Naive thymus-derived CD4-positive, alpha-beta T cell (primary cell): Measurements from ENCODE around the gene FNIP1. TPM values are rescaled to one million over a fixed set of nuclear protein-coding genes. Genes with fewer than 3 reads are reported as not detected.
A peak's percentile ranks its signal among the peaks of the same experiment; 100 is the strongest.

Experiments used
- ATAC-seq: fragments of 150-1000 bp; cut with Tn5 transposase; 2 replicates; pipeline ENCODE4 v1.10.0; 2021; ENCODE audit warnings: mild to moderate bottlenecking, moderate library complexity
- CTCF ChIA-PET: fragments of 350-600 bp; sonication (Branson Sonifier 250); formaldehyde crosslinking; loops from one replicate; lab custom pipeline; 2021; ENCODE audit warnings: antibody characterized with exemption; lab: Charles Lee
- POLR2A ChIA-PET: fragments of 350-600 bp; sonication (Branson Sonifier 250); formaldehyde crosslinking; loops from one replicate; lab custom pipeline; 2021; ENCODE audit warnings: antibody characterized with exemption, inconsistent platforms; lab: Charles Lee
- DNase-seq, 9 donors: peaks; one replicate each; pipeline versions ENCODE4 v3.0.0 to v3.0.0-alpha.2; 2020 to 2022; ENCODE audit warnings: mixed read lengths in 1 of 9
- H3K27ac ChIP-seq: one replicate; pipeline ENCODE4 v1.7.0; 2013; ENCODE audit warnings: mild to moderate bottlenecking, low read depth, low read length, moderate library complexity
- H3K27me3 ChIP-seq, 2 donors: one replicate each; pipeline ENCODE4 v1.7.0; 2013; ENCODE audit warnings: low read length in 2 of 2, mild to moderate bottlenecking in 2 of 2, moderate library complexity in 2 of 2; ENCODE audit not compliant: control insufficient read depth in 2 of 2, insufficient read depth in 2 of 2
- H3K36me3 ChIP-seq, 3 experiments: 1 replicate in 2 of 3; 2 replicates in 1 of 3; pipeline ENCODE4 v1.7.0; 2013; ENCODE audit warnings: low read length in 3 of 3, mild to moderate bottlenecking in 3 of 3, moderate library complexity in 1 of 3; ENCODE audit not compliant: insufficient read depth in 3 of 3, control insufficient read depth in 2 of 3
- H3K4me1 ChIP-seq, 2 donors: one replicate each; pipeline ENCODE4 v1.7.0; 2013; ENCODE audit warnings: low read length in 2 of 2, mild to moderate bottlenecking in 2 of 2, moderate library complexity in 1 of 2; ENCODE audit not compliant: control insufficient read depth in 2 of 2, insufficient read depth in 2 of 2
- H3K4me3 ChIP-seq: 2 replicates; pipeline ENCODE4 v1.7.0; 2013; ENCODE audit warnings: mild to moderate bottlenecking, low read length
- H3K9me3 ChIP-seq, 3 experiments: 1 replicate in 2 of 3; 2 replicates in 1 of 3; pipeline ENCODE4 v1.7.0; 2013; ENCODE audit warnings: low read length in 3 of 3; ENCODE audit not compliant: control insufficient read depth in 2 of 3
- H3K27ac Mint-ChIP-seq, 9 donors: one replicate each; pipeline ENCODE4 v1.8.0; 2020 to 2022; ENCODE audit warnings: mixed read lengths in 9 of 9, mild to moderate bottlenecking in 8 of 9, moderate library complexity in 5 of 9, inconsistent platforms in 2 of 9
- H3K27me3 Mint-ChIP-seq, 5 donors: one replicate each; pipeline ENCODE4 v1.8.0; 2021 to 2022; ENCODE audit warnings: mixed read lengths in 5 of 5, mild to moderate bottlenecking in 1 of 5
- H3K36me3 Mint-ChIP-seq, 5 donors: one replicate each; pipeline ENCODE4 v1.8.0; 2020 to 2022; ENCODE audit warnings: mixed read lengths in 5 of 5, mild to moderate bottlenecking in 3 of 5, inconsistent platforms in 1 of 5
- H3K4me1 Mint-ChIP-seq, 7 donors: one replicate each; pipeline ENCODE4 v1.8.0; 2020 to 2022; ENCODE audit warnings: mixed read lengths in 7 of 7, mild to moderate bottlenecking in 3 of 7, inconsistent platforms in 1 of 7
- H3K4me3 Mint-ChIP-seq, 10 donors: one replicate each; pipeline ENCODE4 v1.8.0; 2020 to 2022; ENCODE audit warnings: mild to moderate bottlenecking in 10 of 10, mixed read lengths in 10 of 10, moderate library complexity in 6 of 10, inconsistent platforms in 2 of 10
- H3K9me3 Mint-ChIP-seq, 11 donors: one replicate each; pipeline ENCODE4 v1.8.0; 2020 to 2022; ENCODE audit warnings: mixed read lengths in 11 of 11, mild to moderate bottlenecking in 4 of 11, inconsistent platforms in 1 of 11, moderate library complexity in 1 of 11
- intact Hi-C, 2 donors: fragments of 100-400 bp; cut with micrococcal nuclease; formaldehyde crosslinking; loops; one replicate each; pipeline ENCODE4 v1.15.1; 2023
- polyA plus RNA-seq, 2 donors: library from polyadenylated mRNA; unstranded; fragments of 300-500 nt; fragmentation: Illumina TruSeq; gene quantifications; one replicate each; pipeline ENCODE4 v1.2.3, GENCODE V29; 2021
- total RNA-seq, 6 experiments: library from RNA in 5 of 6; stranded (reverse) in 5 of 6; gene quantifications; 1 replicate in 5 of 6; 2 replicates in 1 of 6; pipeline ENCODE4 v1.2.3 and lab custom pipeline; 2021 to 2026

Gene FNIP1
- total and polyA plus RNA-seq, 7 experiments from 2014 or later = 8.8 to 48.5 (median 30.6) TPM

DNA sequence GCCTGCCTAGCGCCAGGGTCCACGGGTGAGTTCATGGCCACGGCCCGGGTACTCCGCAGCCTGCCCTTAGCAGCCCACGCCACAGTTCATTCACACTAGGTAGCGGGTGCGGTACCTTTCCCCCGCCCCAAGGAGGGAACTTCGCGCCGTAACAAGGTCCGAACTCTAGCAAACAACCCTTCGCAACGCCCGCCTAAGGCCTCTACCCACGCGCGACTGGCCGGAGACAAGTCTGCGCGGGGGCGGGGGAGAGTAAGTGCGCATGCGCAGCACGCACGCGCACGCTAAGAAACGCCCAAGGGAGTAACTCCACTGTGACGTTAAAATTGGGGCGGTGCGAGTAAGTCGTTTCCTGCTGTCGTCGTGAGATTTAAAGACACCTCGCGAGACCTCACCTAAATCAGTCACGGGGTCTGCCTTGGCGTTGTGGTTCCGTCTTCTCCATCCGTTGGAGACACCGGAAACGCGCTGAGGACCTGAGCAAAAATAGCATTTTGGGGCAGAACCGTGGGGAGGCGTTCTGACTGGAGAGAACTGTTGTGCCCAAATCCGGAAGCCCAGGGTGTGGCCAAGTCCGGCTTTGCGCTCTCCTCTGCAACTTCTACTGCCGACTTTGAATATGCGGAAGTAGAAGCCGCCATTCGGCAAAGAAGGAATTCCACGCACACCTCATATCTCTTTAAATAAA, 161.7 kb downstream of the FNIP1 start, which contains the start of gene RAPGEF6:
RAPGEF6 (minus strand) TSS at position 234 of the 688 bp plus-strand sequence; CDS start at position 35, 199 bp downstream.
- peaks cover 0 to 2% (median 0%) of the 10 kb centered on the region in 5 donors for H3K36me3 Mint-ChIP-seq
- peaks cover 0 to 7% (median 0%) of the 10 kb centered on the region in 11 donors for H3K9me3 Mint-ChIP-seq
- intact Hi-C loops = loop anchor here (1.0 to 10.0 kb wide), 28 partner anchors 26 to 1417 kb away; partner anchors contain the start of genes FNIP1 (in 2 of the 2), LYRM7 (in 2 of the 2), AFF4 (in 1 of the 2) and GDF9 (in 1 of the 2)
- peak; percentile 84 to 99 (median 97) for DNase-seq
- no peaks in the 10 kb centered on the region for H3K9me3 ChIP-seq
- H3K27me3 Mint-ChIP-seq = peaks cover 0 to 3% (median 0%) of the 10 kb centered on the region in 5 donors
- peak; percentile 91 for ATAC-seq
- peak within 1 kb of the TSS in 5 of 10 donors; percentile 95 to 99 (median 97) for H3K4me3 Mint-ChIP-seq
- H3K4me1 Mint-ChIP-seq = peaks cover 16 to 44% (median 31%) of the 10 kb centered on the region in 7 donors
- peak within 1 kb of the TSS; percentile 95 for H3K4me3 ChIP-seq
- POLR2A ChIA-PET = interaction anchor here (0.8 to 1.5 kb wide), 15 partner anchors 9 to 374 kb away, joined by 3 to 18 read pairs (median 4); partner anchors contain the start of gene FNIP1
- H3K4me1 ChIP-seq = peaks cover 43 to 49% of the 10 kb centered on the region in 2 donors
- H3K27me3 ChIP-seq = no peaks in the 10 kb centered on the region
- peaks cover 0 to 5% (median 0%) of the 10 kb centered on the region in 3 experiments for H3K36me3 ChIP-seq
- CTCF ChIA-PET = interaction anchor here (0.6 to 1.4 kb wide), 4 partner anchors 15 to 45 kb away, joined by 3 to 7 read pairs (median 4); no protein-coding TSS in a partner anchor
- peak within 1 kb of the TSS; percentile 98 for H3K27ac ChIP-seq
- H3K27ac Mint-ChIP-seq = peak within 1 kb of the TSS; percentile 88 to 100 (median 99)

GRCh38 chr5:131634666-131634995, 162.2 kb downstream of the FNIP1 start:
- intact Hi-C loops = loop anchor here (2.0 to 10.0 kb wide), 12 partner anchors 26 to 1330 kb away; partner anchors contain the start of genes AFF4 (in 1 of the 2), GDF9 (in 1 of the 2), IRF1 (in 1 of the 2) and KIF3A (in 1 of the 2)
- Histone ChIP-seq H3K27me3 (no peaks in the 10 kb centered on the region), H3K9me3 (no peaks in the 10 kb centered on the region), H3K4me3 (peak overlapping the region; percentile 95), H3K36me3 (peaks cover 0 to 5% (median 0%) of the 10 kb centered on the region in 3 experiments), H3K4me1 (peaks cover 43 to 49% of the 10 kb centered on the region in 2 donors), H3K27ac (peak overlapping the region; percentile 98)
- Mint-ChIP-seq H3K4me3 (peak overlapping the region in 5 of 10 donors; percentile 95 to 99 (median 97)), H3K27ac (peak overlapping the region; percentile 88 to 100 (median 99)), H3K27me3 (peaks cover 0 to 3% (median 0%) of the 10 kb centered on the region in 5 donors), H3K4me1 (peaks cover 12 to 39% (median 29%) of the 10 kb centered on the region in 7 donors), H3K36me3 (peaks cover 0 to 1% (median 0%) of the 10 kb centered on the region in 5 donors), H3K9me3 (peaks cover 0 to 7% (median 0%) of the 10 kb centered on the region in 11 donors)
- ChIA-PET POLR2A (no interaction called here), CTCF (interaction anchor here (1.1 kb wide), 1 partner anchor 45 kb away, joined by 3 read pairs; no protein-coding TSS in a partner anchor)
- peak; percentile 33 for ATAC-seq
- DNase-seq = peak in 2 of 9 donors; percentile 69 to 70

DNA sequence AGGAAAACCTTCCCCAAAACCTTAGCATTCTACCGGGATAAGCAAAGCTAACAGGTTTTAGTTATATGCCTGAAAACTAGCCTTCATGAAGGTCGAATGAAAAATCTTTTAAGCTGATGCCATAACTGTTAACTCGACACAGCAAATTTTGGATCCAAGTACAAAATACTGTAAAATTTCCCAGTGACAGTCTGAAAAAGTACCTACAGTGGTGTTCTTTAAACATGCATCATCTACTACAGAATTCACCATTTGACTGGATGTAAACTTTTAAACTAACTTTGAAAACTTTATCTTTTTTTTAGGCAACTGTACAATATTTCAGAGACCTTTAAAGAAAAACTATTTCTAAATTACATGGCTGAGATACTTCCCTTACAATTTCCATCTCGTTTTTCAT, 162.6 kb downstream of the FNIP1 start:
- peaks cover 0 to 7% (median 0%) of the 10 kb centered on the region in 11 donors for H3K9me3 Mint-ChIP-seq
- Histone ChIP-seq H3K27ac (peak overlapping the region; percentile 98), H3K4me3 (peak overlapping the region; percentile 95), H3K4me1 (peaks cover 46 to 47% of the 10 kb centered on the region in 2 donors), H3K36me3 (peaks cover 0 to 5% (median 0%) of the 10 kb centered on the region in 3 experiments), H3K27me3 (no peaks in the 10 kb centered on the region), H3K9me3 (no peaks in the 10 kb centered on the region)
- peak overlapping the region in 5 of 10 donors; percentile 95 to 99 (median 97) for H3K4me3 Mint-ChIP-seq
- ATAC-seq (no peak), DNase-seq (no peak)
- peaks cover 0 to 3% (median 0%) of the 10 kb centered on the region in 5 donors for H3K27me3 Mint-ChIP-seq
- intact Hi-C loops = loop anchor here (2.0 to 10.0 kb wide), 12 partner anchors 25 to 1331 kb away; partner anchors contain the start of genes AFF4 (in 1 of the 2), GDF9 (in 1 of the 2), IRF1 (in 1 of the 2) and KIF3A (in 1 of the 2)
- ChIA-PET POLR2A (interaction anchor here (0.8 to 1.4 kb wide), 2 partner anchors 14 to 19 kb away, joined by 3 to 4 read pairs; no protein-coding TSS in a partner anchor), CTCF (interaction anchor here (1.1 kb wide), 1 partner anchor 45 kb away, joined by 3 read pairs; no protein-coding TSS in a partner anchor)
- peaks cover 0 to 2% (median 0%) of the 10 kb centered on the region in 5 donors for H3K36me3 Mint-ChIP-seq
- peak overlapping the region; percentile 88 to 100 (median 99) for H3K27ac Mint-ChIP-seq
- peaks cover 14 to 35% (median 25%) of the 10 kb centered on the region in 7 donors for H3K4me1 Mint-ChIP-seq

- Histone ChIP-seq H3K9me3 (no peaks in the 10 kb centered on the region), H3K4me1 (peaks cover 49 to 50% of the 10 kb centered on the region in 2 donors), H3K36me3 (peaks cover 0 to 5% (median 0%) of the 10 kb centered on the region in 3 experiments), H3K27me3 (no peaks in the 10 kb centered on the region), H3K27ac (peak overlapping the region; percentile 98), H3K4me3 (peak overlapping the region; percentile 95)
- POLR2A ChIA-PET = interaction anchor here (0.8 to 1.4 kb wide), 2 partner anchors 13 to 19 kb away, joined by 3 to 4 read pairs; no protein-coding TSS in a partner anchor
- Mint-ChIP-seq H3K4me1 (peaks cover 17 to 31% (median 23%) of the 10 kb centered on the region in 7 donors), H3K27me3 (peaks cover 0 to 3% (median 0%) of the 10 kb centered on the region in 5 donors), H3K36me3 (peaks cover 0 to 6% (median 1%) of the 10 kb centered on the region in 5 donors), H3K9me3 (peaks cover 0 to 7% (median 0%) of the 10 kb centered on the region in 11 donors), H3K27ac (peak overlapping the region; percentile 88 to 100 (median 99)), H3K4me3 (peak overlapping the region in 5 of 10 donors; percentile 95 to 99 (median 97))
- CTCF ChIA-PET = interaction anchor here (1.1 kb wide), 1 partner anchor 44 kb away, joined by 3 read pairs; no protein-coding TSS in a partner anchor
- no peak for DNase-seq
- no peak for ATAC-seq
- intact Hi-C loops = loop anchor here (2.0 to 10.0 kb wide), 12 partner anchors 25 to 1331 kb away; partner anchors contain the start of genes AFF4 (in 1 of the 2), GDF9 (in 1 of the 2), IRF1 (in 1 of the 2) and KIF3A (in 1 of the 2)
Measured at GRCh38 chr5:131633830-131634229, 163.0 kb downstream of the FNIP1 start.

DNA sequence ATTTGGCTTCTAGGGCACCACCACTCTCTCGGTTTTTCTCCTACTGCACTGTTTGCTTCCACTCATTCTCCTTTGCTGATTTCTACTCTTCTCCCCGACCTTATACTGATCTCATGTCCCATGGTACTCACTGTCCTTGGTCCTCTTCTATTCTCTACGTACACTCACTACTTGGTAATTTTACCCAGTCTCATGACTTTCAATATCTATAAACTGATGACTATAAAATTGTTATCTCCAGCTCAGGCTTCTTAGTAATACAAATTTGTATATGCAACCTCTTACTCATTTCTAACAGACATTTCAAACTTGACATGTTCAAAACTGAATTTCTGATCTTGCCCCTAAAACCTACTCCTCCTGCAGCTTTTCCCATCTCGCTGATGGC, 165.9 kb downstream of the FNIP1 start:
- Mint-ChIP-seq H3K27ac (no peak overlapping the region), H3K4me1 (peaks cover 0 to 40% (median 16%) of the 10 kb centered on the region in 7 donors), H3K27me3 (peaks cover 0 to 3% (median 0%) of the 10 kb centered on the region in 5 donors), H3K4me3 (no peak overlapping the region), H3K9me3 (peaks cover 0 to 6% (median 0%) of the 10 kb centered on the region in 11 donors), H3K36me3 (peaks cover 1 to 23% (median 9%) of the 10 kb centered on the region in 5 donors)
- Histone ChIP-seq H3K9me3 (no peaks in the 10 kb centered on the region), H3K4me1 (peaks cover 40 to 43% of the 10 kb centered on the region in 2 donors), H3K36me3 (peaks cover 0 to 5% (median 0%) of the 10 kb centered on the region in 3 experiments), H3K4me3 (no peak overlapping the region), H3K27me3 (no peaks in the 10 kb centered on the region), H3K27ac (no peak overlapping the region)
- ATAC-seq (no peak), DNase-seq (no peak)
- intact Hi-C loops = loop anchor here (5.0 to 10.0 kb wide), 5 partner anchors 99 to 1334 kb away; partner anchors contain the start of genes AFF4 (in 1 of the 2), IRF1 (in 1 of the 2) and KIF3A (in 1 of the 2)
- ChIA-PET POLR2A (interaction anchor here (0.6 to 2.1 kb wide), 3 partner anchors 15 to 370 kb away, joined by 3 to 9 read pairs (median 4); no protein-coding TSS in a partner anchor), CTCF (no interaction called here)
